ENCODE measurements around the gene PINLYP.
A peak's percentile ranks its signal among the peaks of the same experiment; 100 is the strongest.

The PINLYP gene

DNA sequence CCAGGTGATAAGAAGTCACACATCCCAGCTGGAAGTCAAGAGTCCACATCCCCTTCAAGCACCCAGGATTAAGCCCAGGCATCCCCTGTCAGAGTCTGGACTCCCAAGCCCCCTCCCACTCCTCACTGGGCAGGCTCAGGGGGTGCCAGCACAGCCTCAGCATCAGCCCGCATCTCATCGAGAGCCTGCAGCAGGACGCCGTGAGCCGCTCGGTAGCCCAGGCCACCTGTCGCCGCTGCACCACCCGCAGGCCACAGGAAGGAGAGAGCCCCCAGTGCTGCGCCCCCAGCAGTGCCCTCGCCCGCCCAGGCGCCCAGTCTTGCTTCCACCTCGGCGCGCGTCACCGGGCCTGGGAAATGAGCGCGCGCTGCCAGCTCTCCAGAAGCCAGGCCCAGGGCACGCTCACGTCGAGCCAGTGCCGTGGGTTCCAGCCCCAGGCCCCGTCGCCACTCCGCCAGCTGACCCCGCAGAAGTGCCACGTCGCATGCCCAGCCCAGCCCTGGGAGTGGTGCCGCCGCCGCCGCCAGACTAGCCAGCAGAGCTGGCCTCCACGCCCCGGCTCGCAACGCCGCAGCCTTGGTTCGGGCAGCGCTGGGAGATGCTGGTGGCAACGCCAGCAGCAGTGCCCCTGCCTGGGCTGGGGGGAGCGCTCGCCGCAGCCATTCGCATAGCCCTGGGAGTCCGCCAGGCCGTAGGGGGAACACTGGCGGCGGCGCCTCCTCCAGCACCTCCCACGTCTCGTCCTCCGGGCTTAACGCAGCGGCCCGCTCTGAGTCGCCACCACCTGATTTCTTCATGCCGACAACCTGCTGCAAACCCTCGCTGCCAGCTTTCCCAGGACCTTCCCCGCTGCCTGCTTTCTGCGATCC, 16.5 kb downstream of the PINLYP start:
- TF ChIP-seq SPI1 (IDR thresholded peaks at IDR 0.05; ENCODE audit: borderline replicate concordance, low read depth) (no peak), GABPA (IDR thresholded peaks at IDR 0.05; ENCODE audit: low read depth) (no peak)
- TF ChIP-seq, protein P1, sequence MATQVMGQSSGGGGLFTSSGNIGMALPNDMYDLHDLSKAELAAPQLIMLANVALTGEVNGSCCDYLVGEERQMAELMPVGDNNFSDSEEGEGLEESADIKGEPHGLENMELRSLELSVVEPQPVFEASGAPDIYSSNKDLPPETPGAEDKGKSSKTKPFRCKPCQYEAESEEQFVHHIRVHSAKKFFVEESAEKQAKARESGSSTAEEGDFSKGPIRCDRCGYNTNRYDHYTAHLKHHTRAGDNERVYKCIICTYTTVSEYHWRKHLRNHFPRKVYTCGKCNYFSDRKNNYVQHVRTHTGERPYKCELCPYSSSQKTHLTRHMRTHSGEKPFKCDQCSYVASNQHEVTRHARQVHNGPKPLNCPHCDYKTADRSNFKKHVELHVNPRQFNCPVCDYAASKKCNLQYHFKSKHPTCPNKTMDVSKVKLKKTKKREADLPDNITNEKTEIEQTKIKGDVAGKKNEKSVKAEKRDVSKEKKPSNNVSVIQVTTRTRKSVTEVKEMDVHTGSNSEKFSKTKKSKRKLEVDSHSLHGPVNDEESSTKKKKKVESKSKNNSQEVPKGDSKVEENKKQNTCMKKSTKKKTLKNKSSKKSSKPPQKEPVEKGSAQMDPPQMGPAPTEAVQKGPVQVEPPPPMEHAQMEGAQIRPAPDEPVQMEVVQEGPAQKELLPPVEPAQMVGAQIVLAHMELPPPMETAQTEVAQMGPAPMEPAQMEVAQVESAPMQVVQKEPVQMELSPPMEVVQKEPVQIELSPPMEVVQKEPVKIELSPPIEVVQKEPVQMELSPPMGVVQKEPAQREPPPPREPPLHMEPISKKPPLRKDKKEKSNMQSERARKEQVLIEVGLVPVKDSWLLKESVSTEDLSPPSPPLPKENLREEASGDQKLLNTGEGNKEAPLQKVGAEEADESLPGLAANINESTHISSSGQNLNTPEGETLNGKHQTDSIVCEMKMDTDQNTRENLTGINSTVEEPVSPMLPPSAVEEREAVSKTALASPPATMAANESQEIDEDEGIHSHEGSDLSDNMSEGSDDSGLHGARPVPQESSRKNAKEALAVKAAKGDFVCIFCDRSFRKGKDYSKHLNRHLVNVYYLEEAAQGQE (IDR thresholded peaks at IDR 0.05; ENCODE audit: insufficient replicate concordance, low read depth) = no peak
- H3K27ac ChIP-seq (replicated peaks) = no peak overlapping the region
- H3K27me3 ChIP-seq (ENCODE audit: insufficient read depth, poor library complexity, severe bottlenecking) = no peaks in the 10 kb centered on the region
- no peak for DNase-seq (ENCODE audit: low read depth in 1 of 2, low spot score in 1 of 2)
- H3K4me3 ChIP-seq (replicated peaks; ENCODE audit: insufficient read depth, low read length) = no peak overlapping the region

DNA sequence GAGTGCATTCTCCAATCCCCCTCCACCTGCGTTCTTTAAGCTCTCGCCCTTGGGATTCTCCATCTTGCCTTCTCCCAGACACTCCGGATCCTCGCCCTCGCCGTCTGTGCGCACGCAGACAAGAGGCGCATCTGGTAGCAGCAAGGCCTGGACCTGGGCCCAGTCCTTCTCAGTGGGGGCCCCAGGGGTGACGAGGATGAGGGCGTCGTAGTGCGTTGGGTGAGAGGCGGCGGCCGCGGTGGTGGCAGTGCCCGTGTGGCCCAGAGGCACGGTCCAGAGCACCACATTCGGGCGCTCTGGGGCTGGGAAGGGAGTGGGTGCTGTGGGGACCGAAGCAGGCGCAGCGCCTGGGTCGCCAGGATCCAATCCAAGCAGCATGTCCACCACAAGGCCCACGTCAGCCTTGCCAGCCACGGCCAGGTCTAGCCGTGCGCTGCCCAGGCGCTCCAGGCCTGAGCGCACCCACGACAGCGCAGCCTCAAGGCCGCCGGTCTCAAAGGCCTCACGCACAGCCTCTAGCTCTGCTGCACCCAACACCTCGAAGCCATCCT, 17.3 kb downstream of the PINLYP start:
- Histone ChIP-seq H3K27ac (replicated peaks) (no peak overlapping the region), H3K4me3 (replicated peaks; ENCODE audit: insufficient read depth, low read length) (no peak overlapping the region), H3K27me3 (ENCODE audit: insufficient read depth, poor library complexity, severe bottlenecking) (no peaks in the 10 kb centered on the region)
- TF ChIP-seq, protein P2, sequence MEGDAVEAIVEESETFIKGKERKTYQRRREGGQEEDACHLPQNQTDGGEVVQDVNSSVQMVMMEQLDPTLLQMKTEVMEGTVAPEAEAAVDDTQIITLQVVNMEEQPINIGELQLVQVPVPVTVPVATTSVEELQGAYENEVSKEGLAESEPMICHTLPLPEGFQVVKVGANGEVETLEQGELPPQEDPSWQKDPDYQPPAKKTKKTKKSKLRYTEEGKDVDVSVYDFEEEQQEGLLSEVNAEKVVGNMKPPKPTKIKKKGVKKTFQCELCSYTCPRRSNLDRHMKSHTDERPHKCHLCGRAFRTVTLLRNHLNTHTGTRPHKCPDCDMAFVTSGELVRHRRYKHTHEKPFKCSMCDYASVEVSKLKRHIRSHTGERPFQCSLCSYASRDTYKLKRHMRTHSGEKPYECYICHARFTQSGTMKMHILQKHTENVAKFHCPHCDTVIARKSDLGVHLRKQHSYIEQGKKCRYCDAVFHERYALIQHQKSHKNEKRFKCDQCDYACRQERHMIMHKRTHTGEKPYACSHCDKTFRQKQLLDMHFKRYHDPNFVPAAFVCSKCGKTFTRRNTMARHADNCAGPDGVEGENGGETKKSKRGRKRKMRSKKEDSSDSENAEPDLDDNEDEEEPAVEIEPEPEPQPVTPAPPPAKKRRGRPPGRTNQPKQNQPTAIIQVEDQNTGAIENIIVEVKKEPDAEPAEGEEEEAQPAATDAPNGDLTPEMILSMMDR (IDR thresholded peaks at IDR 0.05; ENCODE audit: insufficient read depth, low read length) = no peak
- TF ChIP-seq SPI1 (IDR thresholded peaks at IDR 0.05; ENCODE audit: borderline replicate concordance, low read depth) (no peak), GABPA (IDR thresholded peaks at IDR 0.05; ENCODE audit: low read depth) (no peak), POLR2AphosphoS5 (IDR thresholded peaks at IDR 0.05; ENCODE audit: low read depth) (no peak)
- TF ChIP-seq, protein P1 (IDR thresholded peaks at IDR 0.05; ENCODE audit: insufficient replicate concordance, low read depth) = no peak
- DNase-seq (ENCODE audit: low read depth in 1 of 2, low spot score in 1 of 2) = no peak

DNA sequence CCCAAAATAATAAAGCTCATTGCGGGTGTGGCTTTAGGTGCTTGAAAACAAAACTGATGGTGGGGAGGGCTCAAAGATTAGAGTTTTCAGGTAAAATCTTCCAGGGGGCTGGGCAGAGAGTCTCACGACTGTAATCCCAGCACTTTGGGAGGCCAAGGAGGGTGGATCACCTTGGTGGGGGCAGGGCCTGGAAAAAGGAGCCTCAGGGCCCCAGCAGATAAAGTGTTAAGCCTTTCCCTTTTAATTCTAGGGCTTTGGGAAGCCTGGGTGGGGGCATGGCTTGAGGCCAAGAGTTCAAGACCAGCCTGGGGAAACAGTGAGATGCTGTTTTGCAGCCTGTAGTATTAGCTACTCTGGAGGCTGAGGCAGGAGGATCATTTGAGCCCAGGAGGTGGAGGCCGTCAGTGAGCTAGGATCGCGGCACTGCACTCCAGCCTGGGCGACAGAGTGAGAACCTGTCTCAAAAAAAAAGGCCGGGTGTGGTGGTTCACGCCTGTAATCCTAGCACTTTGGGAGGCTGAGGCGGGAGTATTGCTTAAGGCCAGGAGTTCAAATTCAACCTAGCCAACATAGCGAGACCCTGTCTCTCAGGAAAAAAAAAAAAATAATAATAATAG, 18.6 kb downstream of the PINLYP start:
- Histone ChIP-seq H3K27ac (replicated peaks) (no peak overlapping the region), H3K4me3 (replicated peaks; ENCODE audit: insufficient read depth, low read length) (peak overlapping the region; percentile 77), H3K27me3 (ENCODE audit: insufficient read depth, poor library complexity, severe bottlenecking) (no peaks in the 10 kb centered on the region)
- no peak for TF ChIP-seq POLR2AphosphoS5 (IDR thresholded peaks at IDR 0.05; ENCODE audit: low read depth)
- TF ChIP-seq, protein P2 (IDR thresholded peaks at IDR 0.05; ENCODE audit: insufficient read depth, low read length) = no peak
- no peak for DNase-seq (ENCODE audit: low read depth in 1 of 2, low spot score in 1 of 2)
